ENCODE data around the gene SLU7.

GRCh38 chr5:160441311-160441781 is 22.5 kb upstream of the SLU7 start:
- TF ChIP-seq CTCF (IDR thresholded peaks at IDR 0.05; ENCODE audit: poor library complexity, severe bottlenecking), result no peak
- TF ChIP-seq EZH2 (IDR thresholded peaks at IDR 0.05; ENCODE audit: borderline replicate concordance, insufficient read depth, low read length, poor library complexity, severe bottlenecking), result no peak
- no peak for TF ChIP-seq REST (IDR thresholded peaks at IDR 0.05; ENCODE audit: borderline replicate concordance)
- TF ChIP-seq SMC3 (conservative IDR thresholded peaks at IDR 0.05; ENCODE audit: poor library complexity), result no peak
- no peak for TF ChIP-seq EP300 (conservative IDR thresholded peaks at IDR 0.05; ENCODE audit: poor library complexity, severe bottlenecking)
- no peak for TF ChIP-seq POLR2AphosphoS5 (IDR thresholded peaks at IDR 0.05)
- no peak for TF ChIP-seq TAF1 (IDR thresholded peaks at IDR 0.05; ENCODE audit: low read depth)
- TF ChIP-seq RAD21 (conservative IDR thresholded peaks at IDR 0.05), result no peak
